Ovary (tissue), 3 donors: Measurements from ENCODE around the gene PTOV1.

Experiments
- EP300 ChIP-seq: sonication (generic); formaldehyde crosslinking; IDR thresholded peaks from one replicate; pipeline ENCODE4 v1.6.1; 2017; ENCODE audit warnings: antibody characterized with exemption
- TF ChIP-seq, protein P1 (sequence below), 3 donors: fragments of 450-650 bp in 2 of 3; fragments of 200-600 bp in 1 of 3; IDR thresholded peaks; one replicate each; pipeline versions ENCODE4 v1.5.1 to v1.8.0; 2016 to 2022; ENCODE audit warnings: antibody characterized with exemption in 3 of 3, mild to moderate bottlenecking in 1 of 3
- donor health status: DM: no; HTN: no; CAD: no.

DNA sequence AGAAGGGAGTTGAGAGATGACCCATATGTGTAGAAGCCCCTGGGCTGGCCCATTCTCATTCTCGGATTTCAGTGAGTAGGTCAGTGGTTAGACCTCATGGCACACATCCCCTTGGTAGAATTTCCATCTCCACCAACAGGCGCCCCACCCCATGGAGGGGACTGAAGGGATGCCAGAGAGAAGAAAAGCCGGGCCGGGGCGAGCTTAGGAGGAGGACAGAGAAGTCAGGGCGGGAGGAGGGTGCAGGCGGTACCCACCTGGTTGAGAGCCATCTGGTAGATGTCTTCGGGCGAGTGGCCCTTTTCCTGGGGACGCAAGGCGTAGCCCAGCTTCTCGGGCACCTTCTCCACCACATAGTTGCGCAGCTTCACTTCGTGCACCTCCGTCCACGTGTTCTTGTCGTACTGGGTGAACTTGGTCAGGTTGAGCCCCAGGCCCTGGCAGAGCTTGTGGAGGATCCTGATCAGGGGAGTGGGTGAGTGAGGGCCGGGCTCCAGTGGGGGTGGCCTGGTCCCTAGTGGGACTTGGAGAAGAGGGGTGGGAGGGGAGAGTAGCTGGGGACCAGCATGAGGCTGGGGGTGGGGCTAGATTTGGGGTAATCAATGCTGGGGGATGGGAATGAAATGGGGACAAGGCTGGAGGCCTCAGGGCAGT lies 43.2 kb downstream of the PTOV1 start:
- TF ChIP-seq, protein P1, sequence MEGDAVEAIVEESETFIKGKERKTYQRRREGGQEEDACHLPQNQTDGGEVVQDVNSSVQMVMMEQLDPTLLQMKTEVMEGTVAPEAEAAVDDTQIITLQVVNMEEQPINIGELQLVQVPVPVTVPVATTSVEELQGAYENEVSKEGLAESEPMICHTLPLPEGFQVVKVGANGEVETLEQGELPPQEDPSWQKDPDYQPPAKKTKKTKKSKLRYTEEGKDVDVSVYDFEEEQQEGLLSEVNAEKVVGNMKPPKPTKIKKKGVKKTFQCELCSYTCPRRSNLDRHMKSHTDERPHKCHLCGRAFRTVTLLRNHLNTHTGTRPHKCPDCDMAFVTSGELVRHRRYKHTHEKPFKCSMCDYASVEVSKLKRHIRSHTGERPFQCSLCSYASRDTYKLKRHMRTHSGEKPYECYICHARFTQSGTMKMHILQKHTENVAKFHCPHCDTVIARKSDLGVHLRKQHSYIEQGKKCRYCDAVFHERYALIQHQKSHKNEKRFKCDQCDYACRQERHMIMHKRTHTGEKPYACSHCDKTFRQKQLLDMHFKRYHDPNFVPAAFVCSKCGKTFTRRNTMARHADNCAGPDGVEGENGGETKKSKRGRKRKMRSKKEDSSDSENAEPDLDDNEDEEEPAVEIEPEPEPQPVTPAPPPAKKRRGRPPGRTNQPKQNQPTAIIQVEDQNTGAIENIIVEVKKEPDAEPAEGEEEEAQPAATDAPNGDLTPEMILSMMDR (IDR thresholded peaks at IDR 0.05): no peak
- TF ChIP-seq EP300: no peak
